ENCODE results near the gene IGFLR1. TPM values are rescaled to one million over a fixed set of nuclear protein-coding genes. Genes with fewer than 3 reads are reported as not detected.

The IGFLR1 gene, protein sequence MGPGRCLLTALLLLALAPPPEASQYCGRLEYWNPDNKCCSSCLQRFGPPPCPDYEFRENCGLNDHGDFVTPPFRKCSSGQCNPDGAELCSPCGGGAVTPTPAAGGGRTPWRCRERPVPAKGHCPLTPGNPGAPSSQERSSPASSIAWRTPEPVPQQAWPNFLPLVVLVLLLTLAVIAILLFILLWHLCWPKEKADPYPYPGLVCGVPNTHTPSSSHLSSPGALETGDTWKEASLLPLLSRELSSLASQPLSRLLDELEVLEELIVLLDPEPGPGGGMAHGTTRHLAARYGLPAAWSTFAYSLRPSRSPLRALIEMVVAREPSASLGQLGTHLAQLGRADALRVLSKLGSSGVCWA
- total RNA-seq: 4.2 and 6.3 TPM in 2 replicates
- long read RNA-seq, partial matches to known transcripts: 0 of 2 reads
- long read RNA-seq, other reads (novel, unspliced or antisense): 1 of 2 reads

DNA sequence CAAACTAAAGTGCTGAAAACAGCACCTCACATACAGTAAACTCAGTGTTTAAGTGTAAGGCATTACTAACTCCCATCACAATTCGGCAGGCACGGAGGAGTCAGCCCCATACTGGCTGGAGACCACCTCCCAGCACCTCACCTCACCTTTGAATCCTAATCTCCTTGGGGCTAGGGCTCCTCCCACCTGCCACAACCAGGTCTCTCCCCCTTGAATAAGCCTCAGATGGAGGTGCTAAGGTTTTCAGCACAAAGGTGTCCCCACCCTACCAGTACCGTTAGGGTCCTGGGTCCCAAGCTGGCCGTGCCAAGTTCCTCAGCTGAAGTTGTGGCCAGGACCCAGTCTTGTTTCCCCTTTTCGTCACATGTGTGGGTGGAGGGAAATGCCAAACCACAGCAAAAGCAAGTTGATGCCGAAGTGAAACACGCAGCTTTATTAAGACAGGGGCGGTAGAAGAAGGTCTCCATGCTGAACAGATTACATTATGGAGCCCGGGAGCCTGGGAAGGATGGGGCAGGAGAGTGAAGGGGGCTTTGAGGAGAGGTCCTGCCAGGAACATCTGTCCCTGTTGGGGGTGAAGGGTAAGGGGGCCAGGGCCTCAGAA lies at the start of gene IGFLR1:
Gene IGFLR1, minus strand, starts transcription at position 332 of the 604 bp plus-strand sequence. CDS start 1,272 bp downstream, outside the sequence.
- peaks cover 2% of the 10 kb centered on the region for H3K36me3 Mint-ChIP-seq (ENCODE audit: low read depth)
- H3K27me3 Mint-ChIP-seq (ENCODE audit: low read depth): peaks cover 4% of the 10 kb centered on the region
- peaks cover 39% of the 10 kb centered on the region for H3K4me1 Mint-ChIP-seq
- H3K27ac Mint-ChIP-seq (ENCODE audit: unreplicated experiment): peak within 1 kb of the TSS; percentile 94
- no peaks in the 10 kb centered on the region for H3K9me3 Mint-ChIP-seq
- peak within 1 kb of the TSS; percentile 97 for H3K4me3 Mint-ChIP-seq
- no peak for DNase-seq (ENCODE audit: low read depth, low spot score)
- TF ChIP-seq, protein P1, sequence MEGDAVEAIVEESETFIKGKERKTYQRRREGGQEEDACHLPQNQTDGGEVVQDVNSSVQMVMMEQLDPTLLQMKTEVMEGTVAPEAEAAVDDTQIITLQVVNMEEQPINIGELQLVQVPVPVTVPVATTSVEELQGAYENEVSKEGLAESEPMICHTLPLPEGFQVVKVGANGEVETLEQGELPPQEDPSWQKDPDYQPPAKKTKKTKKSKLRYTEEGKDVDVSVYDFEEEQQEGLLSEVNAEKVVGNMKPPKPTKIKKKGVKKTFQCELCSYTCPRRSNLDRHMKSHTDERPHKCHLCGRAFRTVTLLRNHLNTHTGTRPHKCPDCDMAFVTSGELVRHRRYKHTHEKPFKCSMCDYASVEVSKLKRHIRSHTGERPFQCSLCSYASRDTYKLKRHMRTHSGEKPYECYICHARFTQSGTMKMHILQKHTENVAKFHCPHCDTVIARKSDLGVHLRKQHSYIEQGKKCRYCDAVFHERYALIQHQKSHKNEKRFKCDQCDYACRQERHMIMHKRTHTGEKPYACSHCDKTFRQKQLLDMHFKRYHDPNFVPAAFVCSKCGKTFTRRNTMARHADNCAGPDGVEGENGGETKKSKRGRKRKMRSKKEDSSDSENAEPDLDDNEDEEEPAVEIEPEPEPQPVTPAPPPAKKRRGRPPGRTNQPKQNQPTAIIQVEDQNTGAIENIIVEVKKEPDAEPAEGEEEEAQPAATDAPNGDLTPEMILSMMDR (conservative IDR thresholded peaks at IDR 0.05): no peak

DNA sequence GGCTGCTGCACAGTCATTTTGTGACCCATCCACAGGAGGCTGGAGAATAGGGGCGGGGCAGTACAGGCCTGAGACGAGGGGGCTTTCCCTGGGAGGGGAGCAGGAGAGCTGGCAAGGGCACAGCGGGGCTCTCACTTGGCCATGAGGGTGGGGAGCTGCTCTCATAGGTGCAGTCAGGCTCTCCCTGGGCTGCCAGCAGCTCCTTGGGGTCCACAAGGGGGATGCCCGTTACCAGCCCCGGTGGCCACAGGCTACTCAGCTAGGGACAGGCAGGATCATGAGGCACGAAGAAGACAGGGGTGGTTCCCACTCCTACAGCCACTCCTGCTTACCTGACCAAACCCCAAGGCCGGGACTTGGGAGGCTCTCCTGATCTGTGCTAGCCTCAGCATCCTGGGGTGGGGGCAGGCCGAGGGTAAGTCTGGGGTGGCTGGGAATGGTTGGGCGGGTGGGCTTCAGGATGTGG lies 49.6 kb upstream of the IGFLR1 start:
- Mint-ChIP-seq H3K4me1 (no peaks in the 10 kb centered on the region), H3K9me3 (no peaks in the 10 kb centered on the region), H3K36me3 (ENCODE audit: low read depth) (no peaks in the 10 kb centered on the region), H3K27me3 (ENCODE audit: low read depth) (peaks cover 22% of the 10 kb centered on the region), H3K27ac (ENCODE audit: unreplicated experiment) (no peak overlapping the region), H3K4me3 (no peak overlapping the region)
- TF ChIP-seq, protein P1 (conservative IDR thresholded peaks at IDR 0.05): no peak
- no peak for DNase-seq (ENCODE audit: low read depth, low spot score)

DNA sequence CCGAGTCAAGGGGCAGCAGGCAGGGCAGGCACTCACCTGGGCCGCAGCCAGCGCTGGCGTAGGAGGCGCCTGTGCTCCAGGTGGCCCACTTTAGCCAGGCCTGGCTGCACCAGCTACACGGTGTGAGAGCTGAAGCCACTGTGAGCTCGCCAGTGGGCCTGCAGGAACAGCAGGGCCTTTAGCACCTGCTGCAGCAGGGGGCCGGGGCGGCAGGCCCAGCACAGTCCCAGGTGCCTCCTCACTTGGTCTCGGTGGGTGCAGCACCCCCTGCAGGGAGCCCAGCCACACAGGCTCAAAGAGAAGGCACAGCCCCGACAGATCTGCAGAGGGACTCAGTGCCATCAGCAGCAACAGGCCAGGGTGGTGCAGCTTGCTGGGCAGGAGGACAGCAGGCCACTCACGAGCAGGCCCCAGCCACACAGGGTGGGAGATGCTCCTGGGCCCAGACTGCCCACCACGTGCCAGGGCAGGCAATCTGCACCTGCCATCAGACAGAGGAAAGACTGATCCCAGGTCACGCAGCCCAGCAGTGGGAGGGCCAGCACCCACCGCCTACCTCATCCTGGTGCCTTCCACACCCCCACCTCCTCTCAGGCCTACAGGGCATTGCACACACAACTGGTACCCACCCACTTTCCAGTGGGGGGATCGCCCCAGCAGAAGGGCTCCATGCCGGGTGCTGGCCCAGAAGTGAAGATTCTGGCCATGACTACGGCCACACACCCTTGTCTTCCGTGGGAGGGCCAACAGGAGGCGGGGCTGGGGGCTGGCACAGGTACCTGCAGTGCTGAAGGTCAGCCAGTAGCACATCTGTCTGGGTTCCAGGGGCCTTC lies 48.9 kb upstream of the IGFLR1 start:
- Mint-ChIP-seq H3K4me3 (no peak overlapping the region), H3K4me1 (no peaks in the 10 kb centered on the region), H3K36me3 (ENCODE audit: low read depth) (no peaks in the 10 kb centered on the region), H3K9me3 (no peaks in the 10 kb centered on the region), H3K27me3 (ENCODE audit: low read depth) (peaks cover 15% of the 10 kb centered on the region), H3K27ac (ENCODE audit: unreplicated experiment) (no peak overlapping the region)
- DNase-seq (ENCODE audit: low read depth, low spot score): no peak
- TF ChIP-seq, protein P1 (conservative IDR thresholded peaks at IDR 0.05): no peak

DNA sequence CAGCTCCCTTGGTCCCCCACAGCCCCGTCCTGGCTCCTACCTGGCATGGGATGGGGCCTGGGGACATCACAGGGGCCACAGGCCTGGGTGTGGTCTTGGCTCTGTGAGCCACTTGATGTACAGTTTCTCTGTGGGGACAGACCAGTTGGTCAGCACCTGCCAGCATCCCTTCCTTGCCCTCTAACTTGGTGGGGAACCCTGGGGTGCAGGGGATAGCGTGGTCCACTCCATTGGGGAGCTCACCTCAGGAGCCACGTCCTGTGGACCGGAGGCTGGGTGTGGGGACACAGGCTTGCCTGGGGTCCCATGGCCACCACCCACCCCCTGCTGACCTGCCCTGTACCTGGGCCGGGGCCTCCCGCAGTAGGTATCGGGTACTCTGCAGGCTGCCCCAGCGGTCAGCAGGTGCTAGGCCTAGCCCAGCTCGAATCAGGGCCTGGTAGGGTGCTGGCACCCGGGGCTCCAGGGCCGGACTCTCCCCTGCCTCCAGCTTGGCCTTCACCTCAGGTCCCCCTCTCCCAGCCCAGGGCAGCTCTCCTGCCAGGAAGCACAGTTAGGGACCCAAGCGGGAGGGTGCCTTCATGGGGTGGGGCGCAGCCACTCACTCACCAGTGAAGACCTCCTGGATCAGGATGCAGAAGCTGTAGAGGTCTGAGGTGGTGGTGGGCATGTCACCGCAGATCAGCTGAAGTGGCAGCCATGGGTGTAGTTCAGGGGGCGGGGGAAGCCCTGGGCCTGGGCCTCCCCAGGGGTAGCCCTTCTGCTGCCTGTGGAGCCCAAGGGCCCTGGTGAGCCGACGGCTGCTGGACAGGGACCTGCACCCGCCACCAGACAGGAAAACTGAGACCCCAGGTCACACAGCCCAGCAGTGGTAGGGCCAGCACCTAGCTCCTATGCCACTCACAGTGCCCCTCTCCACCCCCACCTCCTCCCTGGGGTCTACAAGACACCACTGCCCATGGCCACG lies 48.0 kb upstream of the IGFLR1 start:
- DNase-seq (ENCODE audit: low read depth, low spot score): no peak
- TF ChIP-seq, protein P1 (conservative IDR thresholded peaks at IDR 0.05): no peak
- peaks cover 8% of the 10 kb centered on the region for H3K27me3 Mint-ChIP-seq (ENCODE audit: low read depth)
- no peak overlapping the region for H3K4me3 Mint-ChIP-seq
- H3K9me3 Mint-ChIP-seq: no peaks in the 10 kb centered on the region
- no peaks in the 10 kb centered on the region for H3K36me3 Mint-ChIP-seq (ENCODE audit: low read depth)
- no peak overlapping the region for H3K27ac Mint-ChIP-seq (ENCODE audit: unreplicated experiment)
- no peaks in the 10 kb centered on the region for H3K4me1 Mint-ChIP-seq
